Activated CD4-positive, alpha-beta T cell treated with anti-CD3 and anti-CD28 coated beads for 36 hours (primary cell): ENCODE data around the gene TTL. TPM values are rescaled to one million over a fixed set of nuclear protein-coding genes. Genes with fewer than 3 reads are reported as not detected.

Source experiments
- ATAC-seq: fragments of 200-7000 bp; cut with Tn5 transposase; one replicate; pipeline ENCODE4 v1.10.0; 2021; ENCODE audit warnings: mild to moderate bottlenecking, moderate library complexity
- CTCF ChIA-PET: fragments of 350-600 bp; sonication (Branson Sonifier 250); formaldehyde crosslinking; loops from one replicate; lab custom pipeline; 2021; ENCODE audit warnings: antibody characterized with exemption; lab: Charles Lee
- POLR2A ChIA-PET: fragments of 350-600 bp; sonication (Branson Sonifier 250); formaldehyde crosslinking; loops from one replicate; lab custom pipeline; 2021; ENCODE audit warnings: antibody characterized with exemption, inconsistent platforms; lab: Charles Lee
- DNase-seq: peaks from one replicate; pipeline ENCODE4 v3.0.0-alpha.2; 2020
- H3K27ac Mint-ChIP-seq: one replicate; pipeline ENCODE4 v1.8.0; 2021; ENCODE audit warnings: mixed read lengths
- H3K27me3 Mint-ChIP-seq: one replicate; pipeline ENCODE4 v1.8.0; 2021; ENCODE audit warnings: mixed read lengths
- H3K36me3 Mint-ChIP-seq: one replicate; pipeline ENCODE4 v1.8.0; 2021; ENCODE audit warnings: low read depth, mixed read lengths
- H3K4me1 Mint-ChIP-seq: one replicate; pipeline ENCODE4 v1.8.0; 2021; ENCODE audit warnings: mixed read lengths
- H3K4me3 Mint-ChIP-seq: one replicate; pipeline ENCODE4 v1.8.0; 2021; ENCODE audit warnings: mild to moderate bottlenecking, moderate library complexity, mixed read lengths
- H3K9me3 Mint-ChIP-seq: one replicate; pipeline ENCODE4 v1.8.0; 2021; ENCODE audit warnings: low read depth, mixed read lengths
- intact Hi-C, 2 experiments: fragments of 100-400 bp; cut with DNase I in 1 of 2; cut with micrococcal nuclease in 1 of 2; formaldehyde crosslinking; loops; one replicate each; pipeline versions ENCODE4 v1.14.2 to v1.15.1; 2022 to 2024; cut with DNase I, micrococcal nuclease
- total RNA-seq, 2 experiments: library from RNA; stranded (reverse); gene quantifications; one replicate each; pipeline ENCODE4 v1.2.3, GENCODE V29; 2021

Gene TTL
- total RNA-seq, 2 experiments from 2014 or later: 28.7 to 30.2 TPM

- peaks cover 22% of the 10 kb centered on the region for H3K36me3 Mint-ChIP-seq
- ChIA-PET POLR2A (interaction anchor here (0.8 to 1.3 kb wide), 2 partner anchors 44 to 102 kb away, joined by 3 read pairs; no protein-coding TSS in a partner anchor), CTCF (interaction anchor here (0.5 to 2.1 kb wide), 15 partner anchors 9 to 1267 kb away, joined by 3 to 6 read pairs (median 4); no protein-coding TSS in a partner anchor)
- ATAC-seq: peak; percentile 89
- H3K27ac Mint-ChIP-seq: peak within 1 kb of the TSS; percentile 93
- intact Hi-C loops: loop anchor here (1.0 to 5.0 kb wide), 12 partner anchors 42 to 700 kb away; partner anchors contain the start of genes POLR1B (in 2 of the 2), SLC20A1 (in 2 of the 2), ANAPC1 (in 1 of the 2) and CKAP2L (in 1 of the 2)
- no peaks in the 10 kb centered on the region for H3K9me3 Mint-ChIP-seq
- H3K27me3 Mint-ChIP-seq: no peaks in the 10 kb centered on the region
- H3K4me1 Mint-ChIP-seq: peaks cover 28% of the 10 kb centered on the region
- peak within 1 kb of the TSS; percentile 95 for H3K4me3 Mint-ChIP-seq
- peak; percentile 96 for DNase-seq
These were observed 102.4 kb downstream of the TTL start, which contains the start of gene CHCHD5 for GRCh38 chr2:112584134-112584890. TSS of gene CHCHD5 (plus strand) at chr2:112584609. CDS start at chr2:112584648, 39 bp downstream.

GRCh38 chr2:112584891-112585250 is 102.9 kb downstream of the TTL start:
- ChIA-PET POLR2A (interaction anchor here (0.8 kb wide), 1 partner anchor 43 kb away, joined by 3 read pairs; no protein-coding TSS in a partner anchor), CTCF (interaction anchor here (0.6 to 2.1 kb wide), 8 partner anchors 9 to 1267 kb away, joined by 3 to 6 read pairs (median 4); no protein-coding TSS in a partner anchor)
- Mint-ChIP-seq H3K9me3 (no peaks in the 10 kb centered on the region), H3K4me3 (peak overlapping the region; percentile 95), H3K27ac (peak overlapping the region; percentile 93), H3K4me1 (peaks cover 28% of the 10 kb centered on the region), H3K36me3 (peaks cover 22% of the 10 kb centered on the region), H3K27me3 (no peaks in the 10 kb centered on the region)
- intact Hi-C loops: loop anchor here (1.0 to 5.0 kb wide), 12 partner anchors 41 to 700 kb away; partner anchors contain the start of genes POLR1B (in 2 of the 2), SLC20A1 (in 2 of the 2), ANAPC1 (in 1 of the 2) and CKAP2L (in 1 of the 2)
- ATAC-seq: no peak
- no peak for DNase-seq

- CTCF ChIA-PET: interaction anchor here (1.0 to 1.4 kb wide), 3 partner anchors 15 to 152 kb away, joined by 3 to 5 read pairs (median 4); no protein-coding TSS in a partner anchor
- intact Hi-C loops: loop anchor here in 1 of 2 experiments (2.0 kb wide), 1 partner anchor 701 kb away; the partner anchor contains the start of gene ANAPC1
- H3K9me3 Mint-ChIP-seq: no peaks in the 10 kb centered on the region
- peaks cover 28% of the 10 kb centered on the region for H3K4me1 Mint-ChIP-seq
- peak overlapping the region; percentile 93 for H3K27ac Mint-ChIP-seq
- ATAC-seq (no peak), DNase-seq (no peak)
- H3K36me3 Mint-ChIP-seq: peaks cover 22% of the 10 kb centered on the region
- POLR2A ChIA-PET: interaction anchor here (0.8 kb wide), 1 partner anchor 43 kb away, joined by 3 read pairs; no protein-coding TSS in a partner anchor
- peak overlapping the region; percentile 95 for H3K4me3 Mint-ChIP-seq
- H3K27me3 Mint-ChIP-seq: no peaks in the 10 kb centered on the region
These were observed 103.4 kb downstream of the TTL start for GRCh38 chr2:112585400-112585799.

DNA sequence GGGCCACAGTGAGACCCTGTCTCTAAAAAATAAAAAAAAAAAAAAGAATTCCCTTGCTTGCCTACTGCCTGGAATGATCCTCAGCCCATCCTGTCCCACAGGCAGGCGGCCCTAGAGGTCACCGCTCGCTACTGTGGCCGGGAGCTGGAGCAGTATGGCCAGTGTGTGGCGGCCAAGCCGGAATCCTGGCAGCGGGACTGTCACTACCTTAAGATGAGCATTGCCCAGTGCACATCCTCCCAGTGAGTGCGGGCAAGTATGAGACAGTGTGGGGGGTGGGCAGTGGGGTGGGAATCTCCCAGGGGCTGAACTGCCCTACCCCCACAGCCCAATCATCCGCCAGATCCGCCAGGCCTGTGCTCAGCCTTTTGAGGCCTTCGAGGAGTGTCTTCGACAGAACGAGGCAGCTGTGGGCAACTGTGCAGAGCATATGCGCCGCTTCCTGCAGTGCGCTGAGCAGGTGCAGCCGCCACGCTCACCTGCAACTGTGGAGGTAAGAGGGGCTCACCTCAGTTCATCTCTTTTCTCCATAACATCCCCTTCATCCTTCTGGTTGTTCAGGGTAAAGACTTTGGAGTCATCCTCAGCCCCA is 104.0 kb downstream of the TTL start:
- intact Hi-C loops: loop anchor here in 1 of 2 experiments (2.0 kb wide), 1 partner anchor 701 kb away; the partner anchor contains the start of gene ANAPC1
- Mint-ChIP-seq H3K27me3 (no peaks in the 10 kb centered on the region), H3K4me3 (peak overlapping the region; percentile 35), H3K27ac (peak overlapping the region; percentile 72), H3K9me3 (no peaks in the 10 kb centered on the region), H3K4me1 (peaks cover 28% of the 10 kb centered on the region), H3K36me3 (peaks cover 22% of the 10 kb centered on the region)
- ChIA-PET CTCF (interaction anchor here (1.4 kb wide), 1 partner anchor 41 kb away, joined by 5 read pairs; no protein-coding TSS in a partner anchor), POLR2A (no interaction called here)
- no peak for ATAC-seq
- no peak for DNase-seq

GRCh38 chr2:112588611-112589045 is 106.7 kb downstream of the TTL start:
- no peak overlapping the region for H3K27ac Mint-ChIP-seq
- DNase-seq (no peak), ATAC-seq (no peak)
- H3K4me3 Mint-ChIP-seq: no peak overlapping the region
- H3K4me1 Mint-ChIP-seq: peaks cover 16% of the 10 kb centered on the region
- H3K27me3 Mint-ChIP-seq: no peaks in the 10 kb centered on the region
- intact Hi-C loops: no loop called here
- peaks cover 23% of the 10 kb centered on the region for H3K36me3 Mint-ChIP-seq
- POLR2A ChIA-PET: no interaction called here
- CTCF ChIA-PET: no interaction called here
- H3K9me3 Mint-ChIP-seq: no peaks in the 10 kb centered on the region

Other genes with a start within 250 kb of the TTL start
- gene ZC3H8, start 227.1 kb upstream of the TTL start, total RNA-seq: 10 to 100 TPM; 21.6 to 27.1 TPM
- 10 to 100 TPM; 15.1 to 15.3 TPM for gene ZC3H6, start 206.6 kb upstream of the TTL start, total RNA-seq
- gene RGPD8, start 48.5 kb upstream of the TTL start, total RNA-seq: 1 to 10 TPM; 7.8 to 9.2 TPM
- 10 to 100 TPM; 47.0 to 63.3 TPM for gene POLR1B, start 60.3 kb downstream of the TTL start, total RNA-seq
- gene CHCHD5, start 102.5 kb downstream of the TTL start, total RNA-seq: 10 to 100 TPM; 34.4 to 37.0 TPM
- 10 to 100 TPM; 69.3 to 69.6 TPM for gene SLC20A1, start 163.8 kb downstream of the TTL start, total RNA-seq
- gene NT5DC4, start 238.9 kb downstream of the TTL start, total RNA-seq: not detected